SK-N-SH treated with all-trans-retinoic acid at 6 μM for 48 hours (cell line): Measurements from ENCODE around the gene GPRC5A.

Experiments
- ARNTL ChIP-seq: fragments of 450-650 bp; formaldehyde crosslinking; IDR thresholded peaks from 2 replicates; pipeline ENCODE4 v1.5.0; 2020; ENCODE audit warnings: low read depth, mild to moderate bottlenecking, moderate library complexity, borderline replicate concordance
- ESRRG ChIP-seq: fragments of 250-450 bp; sonication (Bioruptor Pico); IDR thresholded peaks from 2 replicates; pipeline ENCODE4 v1.6.1; 2021; ENCODE audit warnings: mild to moderate bottlenecking
- ISL1 ChIP-seq: fragments of 250-450 bp; sonication (Bioruptor Pico); IDR thresholded peaks from 2 replicates; pipeline ENCODE4 v2.1.2; 2022; ENCODE audit warnings: mild to moderate bottlenecking, moderate library complexity
- OSR1 ChIP-seq: fragments of 250-450 bp; sonication (Bioruptor Pico); IDR thresholded peaks from 2 replicates; pipeline ENCODE4 v1.8.0; 2022; ENCODE audit warnings: moderate library complexity, mild to moderate bottlenecking, inconsistent platforms
- RARB ChIP-seq: fragments of 250-450 bp; sonication (Bioruptor Pico); IDR thresholded peaks from 2 replicates; pipeline ENCODE4 v1.8.0; 2021; ENCODE audit warnings: mild to moderate bottlenecking, moderate library complexity
- TCF4 ChIP-seq: fragments of 250-450 bp; sonication (Bioruptor Pico); IDR thresholded peaks from 2 replicates; pipeline ENCODE4 v1.8.0; 2021; ENCODE audit warnings: mild to moderate bottlenecking, moderate library complexity, borderline replicate concordance
- ZC3H10 ChIP-seq: fragments of 250-450 bp; sonication (Bioruptor Pico); IDR thresholded peaks from 2 replicates; pipeline ENCODE4 v1.5.1; 2021; ENCODE audit warnings: mild to moderate bottlenecking, moderate library complexity
- ZFP3 ChIP-seq: fragments of 250-450 bp; sonication (Bioruptor Pico); IDR thresholded peaks from 2 replicates; pipeline ENCODE4 v1.5.0; 2020; ENCODE audit warnings: mild to moderate bottlenecking, moderate library complexity
- ZFP30 ChIP-seq: fragments of 450-650 bp; formaldehyde crosslinking; IDR thresholded peaks from 2 replicates; pipeline ENCODE4 v1.5.0; 2022; ENCODE audit warnings: mild to moderate bottlenecking, moderate library complexity
- ZNF70 ChIP-seq: fragments of 450-650 bp; formaldehyde crosslinking; IDR thresholded peaks from 2 replicates; pipeline ENCODE4 v1.5.0; 2020; ENCODE audit warnings: mild to moderate bottlenecking, moderate library complexity
- ZNF8 ChIP-seq: fragments of 450-650 bp; formaldehyde crosslinking; IDR thresholded peaks from 2 replicates; pipeline ENCODE4 v1.5.0; 2020; ENCODE audit warnings: mild to moderate bottlenecking, moderate library complexity
- TF ChIP-seq, protein P1 (sequence below): fragments of 250-450 bp; sonication (Bioruptor Pico); IDR thresholded peaks from 2 replicates; pipeline ENCODE4 v1.8.0; 2020; ENCODE audit warnings: mild to moderate bottlenecking, moderate library complexity, borderline replicate concordance
- TF ChIP-seq, protein P2 (sequence below): fragments of 250-450 bp; sonication (Bioruptor Pico); IDR thresholded peaks from 2 replicates; pipeline ENCODE4 v1.5.1; 2020; ENCODE audit warnings: low read depth, mild to moderate bottlenecking, moderate library complexity
- TF ChIP-seq, protein P3 (sequence below): fragments of 250-450 bp; sonication (Bioruptor Pico); IDR thresholded peaks from 2 replicates; pipeline ENCODE4 v1.5.1; 2021; ENCODE audit warnings: mild to moderate bottlenecking, moderate library complexity

DNA sequence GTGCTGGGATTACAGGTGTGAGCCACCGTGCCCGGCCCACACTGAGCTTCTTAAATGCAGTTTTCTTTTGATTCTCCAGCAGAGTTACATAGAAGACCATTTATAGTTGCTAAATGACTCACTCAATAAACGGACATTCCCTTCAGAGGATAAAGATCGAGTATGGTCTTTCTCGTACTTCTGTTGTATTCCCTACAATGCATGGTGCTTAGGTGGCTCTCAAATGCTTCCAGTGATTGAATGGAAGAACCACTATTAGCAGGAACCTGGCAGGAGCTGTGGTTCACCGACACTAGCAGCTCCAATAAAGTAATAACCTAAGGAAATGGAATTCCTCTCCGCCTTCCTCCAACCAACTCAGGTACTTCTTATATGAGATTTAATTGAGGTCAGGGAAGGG lies 3.9 kb upstream of the GPRC5A start:
- TF ChIP-seq, protein P1, sequence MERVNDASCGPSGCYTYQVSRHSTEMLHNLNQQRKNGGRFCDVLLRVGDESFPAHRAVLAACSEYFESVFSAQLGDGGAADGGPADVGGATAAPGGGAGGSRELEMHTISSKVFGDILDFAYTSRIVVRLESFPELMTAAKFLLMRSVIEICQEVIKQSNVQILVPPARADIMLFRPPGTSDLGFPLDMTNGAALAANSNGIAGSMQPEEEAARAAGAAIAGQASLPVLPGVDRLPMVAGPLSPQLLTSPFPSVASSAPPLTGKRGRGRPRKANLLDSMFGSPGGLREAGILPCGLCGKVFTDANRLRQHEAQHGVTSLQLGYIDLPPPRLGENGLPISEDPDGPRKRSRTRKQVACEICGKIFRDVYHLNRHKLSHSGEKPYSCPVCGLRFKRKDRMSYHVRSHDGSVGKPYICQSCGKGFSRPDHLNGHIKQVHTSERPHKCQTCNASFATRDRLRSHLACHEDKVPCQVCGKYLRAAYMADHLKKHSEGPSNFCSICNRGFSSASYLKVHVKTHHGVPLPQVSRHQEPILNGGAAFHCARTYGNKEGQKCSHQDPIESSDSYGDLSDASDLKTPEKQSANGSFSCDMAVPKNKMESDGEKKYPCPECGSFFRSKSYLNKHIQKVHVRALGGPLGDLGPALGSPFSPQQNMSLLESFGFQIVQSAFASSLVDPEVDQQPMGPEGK (CRISPR knock-in tag): no peak
- TF ChIP-seq ZFP3 (CRISPR knock-in tag) (no peak), ZNF8 (CRISPR knock-in tag) (no peak), OSR1 (CRISPR knock-in tag) (no peak), ZNF70 (no peak), TCF4 (no peak), ZFP30 (CRISPR knock-in tag) (no peak), ISL1 (CRISPR knock-in tag) (no peak), ESRRG (CRISPR knock-in tag) (no peak), ARNTL (no peak), ZC3H10 (CRISPR knock-in tag) (no peak), RARB (no peak)
- TF ChIP-seq, protein P2, sequence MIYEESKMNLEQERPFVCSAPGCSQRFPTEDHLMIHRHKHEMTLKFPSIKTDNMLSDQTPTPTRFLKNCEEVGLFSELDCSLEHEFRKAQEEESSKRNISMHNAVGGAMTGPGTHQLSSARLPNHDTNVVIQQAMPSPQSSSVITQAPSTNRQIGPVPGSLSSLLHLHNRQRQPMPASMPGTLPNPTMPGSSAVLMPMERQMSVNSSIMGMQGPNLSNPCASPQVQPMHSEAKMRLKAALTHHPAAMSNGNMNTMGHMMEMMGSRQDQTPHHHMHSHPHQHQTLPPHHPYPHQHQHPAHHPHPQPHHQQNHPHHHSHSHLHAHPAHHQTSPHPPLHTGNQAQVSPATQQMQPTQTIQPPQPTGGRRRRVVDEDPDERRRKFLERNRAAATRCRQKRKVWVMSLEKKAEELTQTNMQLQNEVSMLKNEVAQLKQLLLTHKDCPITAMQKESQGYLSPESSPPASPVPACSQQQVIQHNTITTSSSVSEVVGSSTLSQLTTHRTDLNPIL (CRISPR knock-in tag): no peak
- TF ChIP-seq, protein P3, sequence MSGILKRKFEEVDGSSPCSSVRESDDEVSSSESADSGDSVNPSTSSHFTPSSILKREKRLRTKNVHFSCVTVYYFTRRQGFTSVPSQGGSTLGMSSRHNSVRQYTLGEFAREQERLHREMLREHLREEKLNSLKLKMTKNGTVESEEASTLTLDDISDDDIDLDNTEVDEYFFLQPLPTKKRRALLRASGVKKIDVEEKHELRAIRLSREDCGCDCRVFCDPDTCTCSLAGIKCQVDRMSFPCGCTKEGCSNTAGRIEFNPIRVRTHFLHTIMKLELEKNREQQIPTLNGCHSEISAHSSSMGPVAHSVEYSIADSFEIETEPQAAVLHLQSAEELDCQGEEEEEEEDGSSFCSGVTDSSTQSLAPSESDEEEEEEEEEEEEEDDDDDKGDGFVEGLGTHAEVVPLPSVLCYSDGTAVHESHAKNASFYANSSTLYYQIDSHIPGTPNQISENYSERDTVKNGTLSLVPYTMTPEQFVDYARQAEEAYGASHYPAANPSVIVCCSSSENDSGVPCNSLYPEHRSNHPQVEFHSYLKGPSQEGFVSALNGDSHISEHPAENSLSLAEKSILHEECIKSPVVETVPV (CRISPR knock-in tag): no peak
